ENCODE data around the gene MAD1L1.
"Not testable (repeated sequence)": the region's sequence is repeated elsewhere in the genome, so short reads cannot be mapped to it uniquely, and the experiment has no call there.

The MAD1L1 gene
- 1.9 to 7.3 (median 4.0) reads per million in 4 experiments for total RNA-seq

- peak; percentile 86 for DNase-seq
Observed at GRCh38 chr7:2232766-2233520, at the start of gene MAD1L1. Gene MAD1L1 (minus strand): TSS chr7:2232945. CDS start chr7:2230133, 2,812 bp downstream.

DNA sequence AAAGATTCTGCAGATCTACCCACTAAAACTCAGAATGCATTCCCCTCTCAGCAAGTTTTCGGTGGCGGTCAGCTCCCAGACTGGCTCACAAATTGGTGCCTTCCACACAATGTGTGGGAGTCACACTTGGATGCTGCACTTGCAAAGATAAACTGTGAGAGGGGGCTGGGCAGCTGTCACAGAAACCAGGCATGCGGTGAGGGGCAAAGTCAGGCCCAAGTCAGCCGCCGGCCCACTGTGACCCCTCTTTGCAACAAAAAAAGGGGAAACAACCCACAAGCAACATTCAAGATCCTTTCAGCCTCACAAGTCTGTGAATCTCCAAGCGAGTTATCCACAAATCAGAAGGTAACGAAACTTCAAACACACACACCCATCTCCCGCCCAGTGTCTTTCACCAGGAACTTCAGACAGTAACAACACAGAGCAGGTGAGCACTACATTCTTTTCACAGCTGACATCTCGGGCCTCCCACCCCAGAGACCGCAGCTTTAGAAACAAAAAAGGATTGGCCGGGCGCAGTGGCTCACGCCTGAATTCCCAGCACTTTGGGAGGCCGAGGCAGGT lies 49.5 kb upstream of the MAD1L1 start:
- DNase-seq = no peak

- DNase-seq = no peak
Observed at GRCh38 chr7:2281541-2281940, 48.8 kb upstream of the MAD1L1 start.

DNA sequence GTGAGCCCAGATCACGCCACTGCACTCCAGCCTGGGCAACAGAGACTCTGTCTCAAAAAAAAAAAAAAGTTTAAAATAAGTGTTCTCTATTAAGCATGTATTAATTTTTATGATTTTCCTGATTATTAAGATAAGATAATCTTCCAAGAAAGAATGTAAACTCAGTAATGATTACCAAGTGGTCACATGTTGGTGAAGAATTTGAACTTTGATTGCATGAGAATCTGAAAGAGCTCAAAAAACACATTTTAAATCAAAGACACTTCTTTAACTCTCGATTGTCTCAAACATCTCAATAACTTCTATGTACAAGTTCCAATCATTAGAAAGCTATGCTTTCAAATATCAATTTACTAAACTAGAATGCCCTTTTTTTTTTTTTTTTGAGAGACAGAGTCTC lies 47.7 kb upstream of the MAD1L1 start:
- no peak for DNase-seq

GRCh38 chr7:2279896-2280295 lies 47.2 kb upstream of the MAD1L1 start:
- no peak for DNase-seq

DNA sequence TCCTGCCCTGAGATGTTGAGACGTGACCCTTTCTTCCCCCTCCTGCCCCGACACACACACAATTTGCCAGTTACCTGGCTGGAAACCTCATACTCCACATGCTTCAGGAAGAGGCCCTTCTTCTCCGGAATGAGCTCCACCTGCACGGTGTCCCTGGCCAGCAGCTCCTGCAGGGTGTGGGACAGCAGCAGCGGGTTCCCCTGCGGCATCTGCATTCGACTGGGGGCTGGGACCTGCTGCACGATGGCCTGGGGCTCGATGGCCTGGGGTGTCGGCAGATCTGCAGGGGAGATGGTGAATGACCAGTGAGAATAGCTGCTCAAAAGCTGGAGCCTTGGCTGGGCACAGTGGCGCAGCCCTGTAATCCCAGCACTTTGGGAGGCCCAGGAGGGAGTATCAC lies 45.3 kb upstream of the MAD1L1 start:
- no peak for DNase-seq

DNA sequence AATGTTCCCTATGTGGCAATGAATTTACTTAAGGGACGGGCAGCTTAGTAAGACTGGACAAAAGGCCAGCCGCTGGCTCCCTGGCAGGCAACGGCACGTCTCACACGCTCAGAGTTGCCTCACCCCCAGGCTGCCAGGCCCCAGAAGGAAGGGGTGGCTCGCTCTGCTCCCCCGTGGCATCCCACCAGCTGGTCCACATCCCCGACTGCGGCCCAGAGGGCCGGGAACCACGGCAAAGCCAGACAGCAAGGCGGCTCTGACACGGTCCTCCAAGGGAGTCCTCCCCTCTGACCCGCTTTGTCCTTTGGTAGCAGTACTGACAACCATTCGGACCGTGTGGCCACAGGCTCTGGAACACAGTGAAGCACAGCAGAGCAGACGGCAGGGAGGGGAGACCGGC lies 43.4 kb upstream of the MAD1L1 start:
- DNase-seq = no peak

GRCh38 chr7:2275101-2275500 lies 42.4 kb upstream of the MAD1L1 start:
- no peak for DNase-seq

DNA sequence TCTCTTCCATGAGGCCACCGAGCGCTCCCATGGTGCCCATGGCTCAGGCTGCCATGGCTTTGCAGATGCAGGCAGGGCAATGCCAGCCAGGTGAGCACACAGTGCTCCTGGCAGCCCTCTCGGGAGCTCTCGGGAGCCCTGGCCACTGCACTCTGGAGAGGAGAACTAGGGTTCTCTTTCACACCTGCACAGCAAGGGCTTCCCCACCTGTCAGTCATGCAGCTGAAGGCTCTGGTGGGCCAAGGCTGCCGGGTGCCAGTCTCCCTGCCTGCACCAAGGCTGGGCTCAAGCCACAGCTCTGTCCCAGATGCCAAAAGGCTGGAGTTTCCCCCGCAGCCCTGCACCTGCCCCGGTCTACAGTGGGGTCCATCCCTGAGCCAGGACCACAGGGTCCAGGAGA lies 41.9 kb upstream of the MAD1L1 start:
- DNase-seq = no peak

DNA sequence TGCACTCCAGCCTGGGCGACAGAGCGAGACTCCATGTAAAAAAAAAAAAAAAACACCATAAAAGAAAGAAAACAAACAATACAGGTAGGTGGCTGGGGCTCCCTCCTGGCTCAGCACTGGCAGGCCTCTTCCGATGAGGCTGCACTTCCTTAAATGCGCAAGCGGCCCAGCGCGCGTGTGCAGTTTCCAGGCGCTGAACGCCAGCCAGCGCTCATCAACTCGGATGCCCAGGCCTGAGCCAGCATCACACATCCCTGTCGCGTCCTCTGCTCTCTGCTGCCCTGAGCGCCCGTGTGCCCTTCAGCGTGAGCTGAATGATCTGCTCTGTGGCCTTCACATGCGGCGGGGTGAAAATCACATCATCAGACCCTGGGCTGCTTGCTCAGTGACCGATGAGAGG lies 41.1 kb upstream of the MAD1L1 start:
- no peak for DNase-seq

GRCh38 chr7:2272031-2272430 lies 39.3 kb upstream of the MAD1L1 start:
- DNase-seq = no peak

GRCh38 chr7:2271273-2272026 lies 38.7 kb upstream of the MAD1L1 start:
- no peak for DNase-seq

DNA sequence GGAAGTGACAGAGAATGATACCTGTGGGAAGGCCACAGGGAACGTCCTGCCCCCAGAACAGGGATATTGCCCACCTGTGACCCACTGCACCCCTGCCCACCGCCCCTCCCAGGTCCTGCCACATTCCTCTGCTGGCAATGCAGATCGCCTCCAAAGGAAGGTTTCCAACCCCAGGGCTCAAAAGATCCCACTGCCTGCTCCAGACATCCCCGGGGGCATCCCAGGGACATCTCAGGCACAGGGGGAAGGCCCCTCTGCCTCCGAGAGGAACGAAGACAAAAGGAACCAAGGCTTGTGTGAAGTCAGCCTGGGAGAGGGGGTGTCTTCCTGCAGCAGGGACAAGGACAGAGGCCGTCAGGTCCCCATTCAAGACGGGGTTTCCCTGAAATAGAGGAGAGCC lies 37.8 kb upstream of the MAD1L1 start:
- no peak for DNase-seq

DNA sequence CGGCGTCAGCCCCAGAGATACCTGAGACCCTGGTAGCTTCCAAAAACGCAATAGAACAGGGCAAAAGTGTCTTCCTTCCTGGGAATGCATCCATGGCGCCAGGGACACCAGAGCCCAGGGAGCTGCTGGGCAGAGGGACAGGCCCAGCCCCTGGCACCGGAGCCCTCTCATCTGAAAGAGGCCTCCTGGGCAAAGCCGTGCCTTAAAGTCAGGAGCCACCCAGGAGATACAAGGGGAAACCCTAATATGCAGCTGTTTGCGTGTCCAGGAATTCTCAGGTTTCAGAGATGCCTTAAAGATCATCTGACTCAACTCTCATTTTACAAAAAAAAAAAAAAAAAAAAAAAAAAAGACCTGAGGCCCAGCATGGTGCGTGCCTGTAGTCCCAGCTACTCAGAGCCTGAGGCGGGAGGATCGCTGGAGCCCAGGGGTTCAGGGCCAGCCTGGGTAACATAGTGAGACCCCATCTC lies 37.3 kb upstream of the MAD1L1 start:
- DNase-seq = no peak

GRCh38 chr7:2269089-2269990 lies 36.6 kb upstream of the MAD1L1 start:
- not testable (repeated sequence) for DNase-seq

- no peak for DNase-seq
Observed at GRCh38 chr7:2266911-2267310, 34.2 kb upstream of the MAD1L1 start.

DNA sequence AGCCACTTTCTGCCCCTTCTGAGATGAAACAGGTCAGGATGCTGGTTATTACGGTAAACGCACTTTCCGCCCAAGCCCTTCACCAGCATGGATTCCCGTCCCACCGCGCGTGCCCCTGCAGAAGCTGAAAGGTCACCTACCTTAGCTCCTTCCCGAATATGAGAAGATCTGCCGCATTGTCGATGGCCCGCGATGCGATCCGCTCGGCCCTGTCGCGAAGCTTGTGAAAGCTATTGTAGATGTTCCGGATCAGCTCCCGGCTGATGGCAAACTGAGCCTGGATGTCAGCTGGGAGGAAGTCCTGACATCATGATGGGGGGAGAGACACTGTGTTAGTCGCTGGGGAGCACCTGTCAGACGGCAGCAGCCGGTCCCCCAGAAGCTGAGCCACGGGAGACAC lies 31.4 kb upstream of the MAD1L1 start:
- DNase-seq = no peak

DNA sequence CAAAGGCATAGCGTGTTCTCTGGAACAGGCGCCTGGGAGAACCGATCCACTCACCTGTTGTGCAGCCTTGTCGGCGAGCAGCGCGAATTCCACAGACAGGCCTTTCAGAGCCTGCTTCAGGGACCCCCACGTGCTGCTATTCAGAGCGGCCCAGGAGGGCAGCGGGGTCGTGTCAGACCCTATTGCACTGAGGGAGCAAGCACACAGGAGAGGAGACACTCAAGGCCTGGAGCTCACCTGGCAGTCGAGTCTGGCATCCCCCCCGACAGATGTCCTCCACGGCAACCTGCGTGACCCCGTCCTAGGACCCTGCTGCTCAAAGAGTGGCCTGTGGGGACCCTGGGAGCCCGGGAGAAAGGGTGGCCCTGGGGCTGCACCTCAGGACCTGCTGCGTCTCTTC lies 30.4 kb upstream of the MAD1L1 start:
- DNase-seq = no peak

- DNase-seq = no peak
Observed at GRCh38 chr7:2261611-2262010, 28.9 kb upstream of the MAD1L1 start.

DNA sequence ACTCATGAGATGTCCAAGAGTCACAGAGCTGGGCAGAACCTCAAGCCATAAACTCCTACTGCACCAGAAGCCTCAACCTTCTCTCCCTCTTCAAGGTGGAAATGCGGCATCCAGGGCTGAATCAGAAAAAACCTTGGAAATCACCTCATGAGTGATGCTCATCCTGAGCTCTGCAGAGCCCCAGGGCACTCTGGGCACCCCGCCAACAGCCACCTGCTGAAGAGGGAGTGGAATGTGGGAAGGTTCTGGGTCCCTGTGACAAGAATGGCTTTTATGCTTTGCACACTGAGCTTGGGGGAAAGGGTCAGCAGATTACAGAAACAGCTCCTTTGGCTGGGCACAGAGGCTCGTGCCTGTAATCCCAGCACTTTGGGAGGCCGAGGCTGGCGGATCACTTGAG lies 28.1 kb upstream of the MAD1L1 start:
- DNase-seq = no peak

DNA sequence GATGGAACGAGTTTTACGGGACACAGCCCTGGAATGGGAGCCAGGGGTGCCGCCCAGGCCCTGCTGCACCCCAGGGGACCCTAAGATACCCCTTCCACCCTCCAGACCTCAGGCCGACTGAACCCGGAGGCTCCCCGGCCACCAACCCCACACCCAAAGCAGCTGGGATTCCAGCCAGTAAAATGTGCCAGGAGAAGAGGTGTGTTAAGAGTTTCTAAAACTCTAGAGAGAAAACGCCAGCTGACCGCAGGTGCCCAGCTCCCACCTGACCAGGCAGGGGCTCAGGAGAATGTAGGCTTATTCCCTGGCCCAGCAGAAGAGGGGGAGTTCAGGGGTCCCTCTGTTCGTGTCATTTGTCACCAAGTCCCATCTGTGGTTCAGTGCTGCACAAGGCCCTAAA lies 26.7 kb upstream of the MAD1L1 start:
- DNase-seq = no peak

- DNase-seq = no peak
Observed at GRCh38 chr7:2258661-2259365, 26.1 kb upstream of the MAD1L1 start.

All from effector CD8-positive, alpha-beta T cell (primary cell).